GM12878 (cell line): ENCODE measurements around the gene IKBIP. TPM values are rescaled to one million over a fixed set of nuclear protein-coding genes. Genes with fewer than 3 reads are reported as not detected.

ENCODE experiments used
- BCL11A ChIP-seq: IDR thresholded peaks from 2 replicates; pipeline ENCODE4 v1.6.1; 2011; ENCODE audit warnings: low read depth, low read length
- BRCA1 ChIP-seq: IDR thresholded peaks from 2 replicates; pipeline ENCODE4 v1.6.1; 2011; ENCODE audit warnings: low read depth, low read length, improper control_type of control experiment
- CBX3 ChIP-seq: fragments of 200-600 bp; sonication (generic); IDR thresholded peaks from 2 replicates; pipeline ENCODE4 v1.6.1; 2016; ENCODE audit warnings: low read depth, borderline replicate concordance
- CEBPB ChIP-seq, 2 experiments: fragments of 150-350 bp in 1 of 2; IDR thresholded peaks; 2 replicates each; pipeline ENCODE4 v1.6.1; 2012 to 2014; ENCODE audit warnings: low read depth in 2 of 2, low read length in 2 of 2, borderline replicate concordance in 1 of 2, inconsistent platforms in 1 of 2
- CHD2 ChIP-seq: IDR thresholded peaks from 2 replicates; pipeline ENCODE4 v1.6.1; 2011; ENCODE audit warnings: low read depth, low read length, improper control_type of control experiment, borderline replicate concordance
- CREM ChIP-seq: IDR thresholded peaks from 2 replicates; pipeline ENCODE4 v1.6.1; 2014; ENCODE audit warnings: antibody characterized with exemption, low read depth
- HCFC1 ChIP-seq: fragments of 150-350 bp; IDR thresholded peaks from 2 replicates; pipeline ENCODE4 v1.6.1; 2014; ENCODE audit warnings: low read length
- IKZF1 ChIP-seq: fragments of 450-650 bp; conservative IDR thresholded peaks from 2 replicates; pipeline ENCODE4 v1.6.1; 2017; ENCODE audit warnings: antibody characterized with exemption, mild to moderate bottlenecking
- KLF5 ChIP-seq: fragments of 450-650 bp; IDR thresholded peaks from 2 replicates; pipeline ENCODE4 v1.6.1; 2014; ENCODE audit warnings: mild to moderate bottlenecking; ENCODE audit not compliant: partially characterized antibody
- LARP7 ChIP-seq: fragments of 450-650 bp; IDR thresholded peaks from 2 replicates; pipeline ENCODE4 v1.6.1; 2017; ENCODE audit warnings: mild to moderate bottlenecking
- MXI1 ChIP-seq: fragments of 150-350 bp; IDR thresholded peaks from 2 replicates; pipeline ENCODE4 v1.6.1; 2011; ENCODE audit warnings: low read depth, mild to moderate bottlenecking, inconsistent platforms, low read length, improper control_type of control experiment
- NFIC ChIP-seq: IDR thresholded peaks from 2 replicates; pipeline ENCODE4 v1.6.1; 2012; ENCODE audit warnings: low read depth, mild to moderate bottlenecking, inconsistent platforms, low read length, moderate library complexity
- NR2C1 ChIP-seq: fragments of 450-650 bp; IDR thresholded peaks from 2 replicates; pipeline ENCODE4 v1.6.1; 2017; ENCODE audit warnings: antibody characterized with exemption, mild to moderate bottlenecking, moderate library complexity
- NR2F1 ChIP-seq: fragments of 450-650 bp; conservative IDR thresholded peaks from 2 replicates; pipeline ENCODE4 v1.6.1; 2017; ENCODE audit warnings: mild to moderate bottlenecking
- POLR2AphosphoS2 ChIP-seq: IDR thresholded peaks from 2 replicates; pipeline ENCODE4 v1.6.1; 2011; ENCODE audit warnings: low read depth, mild to moderate bottlenecking, low read length, improper control_type of control experiment, moderate library complexity
- RAD51 ChIP-seq: fragments of 450-650 bp; IDR thresholded peaks from 2 replicates; pipeline ENCODE4 v1.6.1; 2016; ENCODE audit warnings: moderate library complexity, mild to moderate bottlenecking, inconsistent platforms
- RELB ChIP-seq: fragments of 450-650 bp; IDR thresholded peaks from 2 replicates; pipeline ENCODE4 v1.6.1; 2017; ENCODE audit warnings: low read depth, mild to moderate bottlenecking, moderate library complexity
- SIN3A ChIP-seq: IDR thresholded peaks from 2 replicates; pipeline ENCODE4 v1.6.1; 2012; ENCODE audit warnings: low read depth, low read length, improper control_type of control experiment
- SMARCA5 ChIP-seq: fragments of 450-650 bp; IDR thresholded peaks from 2 replicates; pipeline ENCODE4 v1.6.1; 2017; ENCODE audit warnings: mild to moderate bottlenecking
- TARDBP ChIP-seq: IDR thresholded peaks from 2 replicates; pipeline ENCODE4 v1.6.1; 2016; ENCODE audit warnings: borderline replicate concordance
- ZNF622 ChIP-seq: fragments of 450-650 bp; IDR thresholded peaks from 2 replicates; pipeline ENCODE4 v1.6.1; 2017; ENCODE audit warnings: mild to moderate bottlenecking, inconsistent platforms
- polyA plus RNA-seq, 11 experiments: library from polyadenylated mRNA; depleted of rRNA in 4 of 11; unstranded in 6 of 11; stranded (reverse) in 5 of 11; fragments of >200 nt; fragmentation: Nextera tagmentation in 4 of 11; fragmentation: Illumina TruSeq in 1 of 11; extraction: Ambion mirVana in 4 of 11; extraction: Trizol in 1 of 11; gene quantifications; 1 replicate in 1 of 11; 2 replicates in 10 of 11; pipeline versions ENCODE4 v1.2.1 to v1.2.3, GENCODE V29; 2011 to 2016; ENCODE audit warnings: inconsistent platforms in 2 of 11, missing spikeins in 2 of 11, low read depth in 1 of 11
- total RNA-seq, 4 experiments: library from RNA; depleted of rRNA in 3 of 4; stranded (reverse); fragments of >200 nt in 3 of 4; fragmentation: Illumina TruSeq in 1 of 4; extraction: Trizol in 1 of 4; gene quantifications; 2 replicates each; pipeline versions ENCODE4 v1.2.1 to v1.2.3, GENCODE V29; 2013 to 2021
- TF ChIP-seq, protein P1 (sequence below): IDR thresholded peaks from 2 replicates; pipeline ENCODE4 v1.6.1; 2011; ENCODE audit warnings: low read depth, mild to moderate bottlenecking, low read length, moderate library complexity, borderline replicate concordance; ENCODE audit errors: extremely low read depth
- TF ChIP-seq, protein P2 (sequence below): IDR thresholded peaks from 2 replicates; pipeline ENCODE4 v1.6.1; 2012; ENCODE audit warnings: improper control_type of control experiment, low read depth, low read length; ENCODE audit not compliant: insufficient replicate concordance

Gene IKBIP
- total and polyA plus RNA-seq, 10 of the 15 experiments (the other 5 are each of a cell fraction or from before 2014, with no cell fraction given), result 5.4 to 34.5 (median 18.4) TPM

GRCh38 chr12:98644712-98645571 lies at the start of gene IKBIP, which contains the start of gene APAF1 (continued):
- TF ChIP-seq, protein P1, sequence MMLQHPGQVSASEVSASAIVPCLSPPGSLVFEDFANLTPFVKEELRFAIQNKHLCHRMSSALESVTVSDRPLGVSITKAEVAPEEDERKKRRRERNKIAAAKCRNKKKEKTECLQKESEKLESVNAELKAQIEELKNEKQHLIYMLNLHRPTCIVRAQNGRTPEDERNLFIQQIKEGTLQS, result no peak
- no peak for TF ChIP-seq NR2C1
- TF ChIP-seq KLF5, result no peak
- TF ChIP-seq BCL11A, result no peak
- TF ChIP-seq BRCA1, result no peak
- 0 out of 2 replicates have a peak, but pooled peaks have one; percentile 31 for TF ChIP-seq NR2F1
- TF ChIP-seq SMARCA5, result 0 out of 2 replicates have a peak, but pooled peaks have one; percentile 8
- TF ChIP-seq, protein P2, sequence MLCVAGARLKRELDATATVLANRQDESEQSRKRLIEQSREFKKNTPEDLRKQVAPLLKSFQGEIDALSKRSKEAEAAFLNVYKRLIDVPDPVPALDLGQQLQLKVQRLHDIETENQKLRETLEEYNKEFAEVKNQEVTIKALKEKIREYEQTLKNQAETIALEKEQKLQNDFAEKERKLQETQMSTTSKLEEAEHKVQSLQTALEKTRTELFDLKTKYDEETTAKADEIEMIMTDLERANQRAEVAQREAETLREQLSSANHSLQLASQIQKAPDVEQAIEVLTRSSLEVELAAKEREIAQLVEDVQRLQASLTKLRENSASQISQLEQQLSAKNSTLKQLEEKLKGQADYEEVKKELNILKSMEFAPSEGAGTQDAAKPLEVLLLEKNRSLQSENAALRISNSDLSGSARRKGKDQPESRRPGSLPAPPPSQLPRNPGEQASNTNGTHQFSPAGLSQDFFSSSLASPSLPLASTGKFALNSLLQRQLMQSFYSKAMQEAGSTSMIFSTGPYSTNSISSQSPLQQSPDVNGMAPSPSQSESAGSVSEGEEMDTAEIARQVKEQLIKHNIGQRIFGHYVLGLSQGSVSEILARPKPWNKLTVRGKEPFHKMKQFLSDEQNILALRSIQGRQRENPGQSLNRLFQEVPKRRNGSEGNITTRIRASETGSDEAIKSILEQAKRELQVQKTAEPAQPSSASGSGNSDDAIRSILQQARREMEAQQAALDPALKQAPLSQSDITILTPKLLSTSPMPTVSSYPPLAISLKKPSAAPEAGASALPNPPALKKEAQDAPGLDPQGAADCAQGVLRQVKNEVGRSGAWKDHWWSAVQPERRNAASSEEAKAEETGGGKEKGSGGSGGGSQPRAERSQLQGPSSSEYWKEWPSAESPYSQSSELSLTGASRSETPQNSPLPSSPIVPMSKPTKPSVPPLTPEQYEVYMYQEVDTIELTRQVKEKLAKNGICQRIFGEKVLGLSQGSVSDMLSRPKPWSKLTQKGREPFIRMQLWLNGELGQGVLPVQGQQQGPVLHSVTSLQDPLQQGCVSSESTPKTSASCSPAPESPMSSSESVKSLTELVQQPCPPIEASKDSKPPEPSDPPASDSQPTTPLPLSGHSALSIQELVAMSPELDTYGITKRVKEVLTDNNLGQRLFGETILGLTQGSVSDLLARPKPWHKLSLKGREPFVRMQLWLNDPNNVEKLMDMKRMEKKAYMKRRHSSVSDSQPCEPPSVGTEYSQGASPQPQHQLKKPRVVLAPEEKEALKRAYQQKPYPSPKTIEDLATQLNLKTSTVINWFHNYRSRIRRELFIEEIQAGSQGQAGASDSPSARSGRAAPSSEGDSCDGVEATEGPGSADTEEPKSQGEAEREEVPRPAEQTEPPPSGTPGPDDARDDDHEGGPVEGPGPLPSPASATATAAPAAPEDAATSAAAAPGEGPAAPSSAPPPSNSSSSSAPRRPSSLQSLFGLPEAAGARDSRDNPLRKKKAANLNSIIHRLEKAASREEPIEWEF, result no peak
- no peak for TF ChIP-seq ZNF622
- no peak for TF ChIP-seq RAD51
- TF ChIP-seq HCFC1, result 0 out of 2 replicates have a peak, but pooled peaks have one; percentile 29
- no peak for TF ChIP-seq TARDBP
- TF ChIP-seq CBX3, result no peak
- TF ChIP-seq SIN3A, result 0 out of 2 replicates have a peak, but pooled peaks have one; percentile 17
- peak; percentile 78 for TF ChIP-seq MXI1
- 0 out of 2 replicates have a peak, but pooled peaks have one; percentile 45 for TF ChIP-seq CHD2
- TF ChIP-seq CREM, result 0 out of 2 replicates have a peak, but pooled peaks have one; percentile 40
- TF ChIP-seq NFIC, result no peak
- peak; percentile 31 for TF ChIP-seq LARP7
- TF ChIP-seq RELB, result no peak; the same call in 1 of the 2 replicates
- peak; percentile 97 for TF ChIP-seq IKZF1
- TF ChIP-seq POLR2AphosphoS2, result 0 out of 2 replicates have a peak, but pooled peaks have one; percentile 38
- TF ChIP-seq CEBPB (IDR thresholded peaks at IDR 0.05; ENCODE audit: borderline replicate concordance in 1 of 2, low read depth in 2 of 2, low read length in 2 of 2), result no peak
